HEK293 (cell line): ENCODE results near the gene INTS1.

Experiments used
- CTCF ChIA-PET: fragments of 350-600 bp; formaldehyde crosslinking; extraction: SDS; loops from one replicate; lab custom pipeline; 2021; ENCODE audit warnings: antibody characterized with exemption; lab: Yijun Ruan, JAX
- POLR2A ChIA-PET: fragments of 300-600 bp; formaldehyde crosslinking; extraction: SDS; loops from one replicate; lab custom pipeline; 2020; ENCODE audit warnings: antibody characterized with exemption, inconsistent platforms; lab: Yijun Ruan, JAX
- H3K27ac ChIP-seq: fragments of 200-500 bp; sonication (Bioruptor generic); 2 replicates; pipeline ENCODE4 v1.5.1; 2014; ENCODE audit warnings: low read depth, low read length, control low read depth, inconsistent platforms; ENCODE audit errors: extremely low read depth
- H3K36me3 ChIP-seq, 2 experiments: fragments of 200-500 bp in 1 of 2; sonication (Bioruptor generic) in 1 of 2; 1 replicate in 1 of 2; 2 replicates in 1 of 2; pipeline ENCODE4 v1.5.1; 2014 to 2017; ENCODE audit warnings: inconsistent platforms in 2 of 2, low read length in 2 of 2; ENCODE audit not compliant: control insufficient read depth in 2 of 2, insufficient read depth in 1 of 2
- H3K4me1 ChIP-seq: fragments of 200-500 bp; sonication (Bioruptor generic); 2 replicates; pipeline ENCODE4 v1.5.1; 2014; ENCODE audit warnings: mild to moderate bottlenecking, low read length, inconsistent platforms; ENCODE audit not compliant: control insufficient read depth, insufficient read depth
- H3K4me3 ChIP-seq: 2 replicates; pipeline ENCODE4 v1.5.1; 2011; ENCODE audit warnings: low read depth, mild to moderate bottlenecking, control low read depth, low read length, moderate library complexity
- H3K9me3 ChIP-seq: fragments of 200-500 bp; sonication (Bioruptor generic); 2 replicates; pipeline ENCODE4 v1.5.1; 2014; ENCODE audit warnings: low read depth, low read length, inconsistent platforms; ENCODE audit not compliant: control insufficient read depth, insufficient read depth
- CTCF ChIP-seq: fragments of 450-650 bp; formaldehyde crosslinking; IDR thresholded peaks from 2 replicates; pipeline ENCODE4 v1.5.1; 2016; ENCODE audit warnings: missing biosample characterization, missing genetic modification characterization
- GLI2 ChIP-seq: fragments of 450-650 bp; formaldehyde crosslinking; IDR thresholded peaks from 2 replicates; pipeline ENCODE4; 2017; ENCODE audit warnings: missing biosample characterization, missing genetic modification characterization, low read depth, borderline replicate concordance
- KLF1 ChIP-seq: fragments of 450-650 bp; formaldehyde crosslinking; IDR thresholded peaks from 2 replicates; pipeline ENCODE4 v1.5.1; 2016; ENCODE audit warnings: missing biosample characterization, missing genetic modification characterization
- KLF9 ChIP-seq: fragments of 450-650 bp; formaldehyde crosslinking; IDR thresholded peaks from 2 replicates; pipeline ENCODE4 v1.5.1; 2016; ENCODE audit warnings: missing biosample characterization, missing genetic modification characterization, low read depth
- MZF1 ChIP-seq: fragments of 450-650 bp; formaldehyde crosslinking; IDR thresholded peaks from 2 replicates; pipeline ENCODE4 v1.5.1; 2017; ENCODE audit warnings: missing biosample characterization, missing genetic modification characterization, borderline replicate concordance
- PRDM2 ChIP-seq: fragments of 450-650 bp; formaldehyde crosslinking; IDR thresholded peaks from 2 replicates; pipeline ENCODE4 v1.5.1; 2016; ENCODE audit warnings: missing biosample characterization, missing genetic modification characterization, borderline replicate concordance
- RBAK ChIP-seq: fragments of 450-650 bp; formaldehyde crosslinking; IDR thresholded peaks from 2 replicates; pipeline ENCODE4 v1.5.1; 2016; ENCODE audit warnings: missing biosample characterization, missing genetic modification characterization
- ZBTB20 ChIP-seq: fragments of 450-650 bp; formaldehyde crosslinking; IDR thresholded peaks from 2 replicates; pipeline ENCODE4 v1.5.1; 2016; ENCODE audit warnings: missing biosample characterization, missing genetic modification characterization
- ZFP3 ChIP-seq: fragments of 450-650 bp; formaldehyde crosslinking; IDR thresholded peaks from 2 replicates; pipeline ENCODE4 v1.5.1; 2016; ENCODE audit warnings: low read depth, missing biosample characterization, missing genetic modification characterization
- ZNF311 ChIP-seq: fragments of 450-650 bp; formaldehyde crosslinking; IDR thresholded peaks from 2 replicates; pipeline ENCODE4 v1.5.1; 2017; ENCODE audit warnings: missing biosample characterization, missing genetic modification characterization, borderline replicate concordance
- ZNF366 ChIP-seq: fragments of 450-650 bp; formaldehyde crosslinking; conservative IDR thresholded peaks from 2 replicates; pipeline ENCODE4 v1.5.1; 2016; ENCODE audit warnings: missing biosample characterization, missing genetic modification characterization
- ZNF449 ChIP-seq: fragments of 450-650 bp; formaldehyde crosslinking; IDR thresholded peaks from 2 replicates; pipeline ENCODE4 v1.5.1; 2017; ENCODE audit warnings: missing biosample characterization, mild to moderate bottlenecking, missing genetic modification characterization, moderate library complexity
- ZNF596 ChIP-seq: fragments of 450-650 bp; IDR thresholded peaks from 2 replicates; pipeline ENCODE4 v1.5.0; 2018; ENCODE audit warnings: missing biosample characterization, mild to moderate bottlenecking, missing genetic modification characterization, moderate library complexity
- ZNF670 ChIP-seq: fragments of 450-650 bp; formaldehyde crosslinking; IDR thresholded peaks from 2 replicates; pipeline ENCODE4 v1.5.1; 2016; ENCODE audit warnings: missing biosample characterization, missing genetic modification characterization, low read depth
- ZNF692 ChIP-seq: fragments of 450-650 bp; formaldehyde crosslinking; IDR thresholded peaks from 2 replicates; pipeline ENCODE4 v1.5.1; 2016; ENCODE audit warnings: missing biosample characterization, missing genetic modification characterization
- ZSCAN5A ChIP-seq: fragments of 450-650 bp; formaldehyde crosslinking; IDR thresholded peaks from 2 replicates; pipeline ENCODE4 v1.5.1; 2016; ENCODE audit warnings: missing biosample characterization, missing genetic modification characterization

INTS1 gene

GRCh38 chr7:1444925-1445322 lies 59.3 kb downstream of the INTS1 start:
- ChIA-PET POLR2A (no interaction called here), CTCF (interaction anchor here (0.6 kb wide), 1 partner anchor 33 kb away, joined by 3 read pairs; no protein-coding TSS in a partner anchor)
- Histone ChIP-seq H3K27ac (no peak overlapping the region), H3K36me3 (no peaks in the 10 kb centered on the region), H3K9me3 (no peaks in the 10 kb centered on the region), H3K4me3 (no peak overlapping the region), H3K4me1 (no peaks in the 10 kb centered on the region)
- TF ChIP-seq ZNF596 (tag by site-specific recombination): no peak
- TF ChIP-seq RBAK: no peak
- TF ChIP-seq PRDM2 (tag by site-specific recombination): no peak
- TF ChIP-seq ZNF692 (tag by site-specific recombination): no peak
- TF ChIP-seq ZNF311 (tag by site-specific recombination): no peak
- TF ChIP-seq KLF1: no peak
- no peak for TF ChIP-seq ZSCAN5A
- TF ChIP-seq ZFP3 (tag by site-specific recombination): no peak
- TF ChIP-seq ZNF449 (tag by site-specific recombination): no peak
- no peak for TF ChIP-seq MZF1 (tag by site-specific recombination)
- TF ChIP-seq GLI2 (tag by site-specific recombination): no peak
- TF ChIP-seq CTCF (tag by site-specific recombination): no peak
- no peak for TF ChIP-seq ZNF366 (tag by site-specific recombination)
- TF ChIP-seq ZNF670 (tag by site-specific recombination): no peak
- no peak for TF ChIP-seq KLF9
- TF ChIP-seq ZBTB20 (tag by site-specific recombination): no peak
